Brain microvascular endothelial cell (primary cell): Measurements from ENCODE around the gene MUCL3.
"Not testable (repeated sequence)": the region's sequence is repeated elsewhere in the genome, so short reads cannot be mapped to it uniquely, and the experiment has no call there.

Experiments
- DNase-seq: peaks from one replicate; pipeline ENCODE4 v3.0.0-alpha.2; 2020
- H3K27ac ChIP-seq: fragments of 250-450 bp; sonication (Bioruptor Pico); 2 replicates; pipeline ENCODE4 v1.5.1; 2020; ENCODE audit warnings: mild to moderate bottlenecking, moderate library complexity
- H3K27me3 ChIP-seq: fragments of 250-450 bp; sonication (Bioruptor Pico); replicated peaks from 2 replicates; pipeline ENCODE4 v1.5.1; 2020; ENCODE audit warnings: mild to moderate bottlenecking
- H3K36me3 ChIP-seq: fragments of 250-450 bp; sonication (Bioruptor Pico); replicated peaks from 2 replicates; pipeline ENCODE4 v1.5.1; 2020; ENCODE audit warnings: mild to moderate bottlenecking
- H3K4me3 ChIP-seq: 2 replicates; pipeline ENCODE4 v1.5.1; 2011; ENCODE audit warnings: low read depth, mild to moderate bottlenecking, control low read depth, low read length, moderate library complexity
- in situ Hi-C: cut with HindIII; loops from 2 replicates; pipeline ENCODE4 v1.10.0; 2017; ENCODE audit warnings: low sequenced_read_pairs, low pct_ligation_motif_present
- TF ChIP-seq, protein P1 (sequence below): IDR thresholded peaks from 2 replicates; pipeline ENCODE4 v1.5.1; 2011; ENCODE audit warnings: low read depth, mild to moderate bottlenecking, moderate library complexity, low read length, control low read depth, inconsistent platforms; ENCODE audit errors: missing control alignments

Gene MUCL3

GRCh38 chr6:30908700-30909099 lies 32.1 kb upstream of the MUCL3 start:
- Histone ChIP-seq H3K4me3 (peak overlapping the region; percentile 90), H3K27ac (no peak overlapping the region), H3K27me3 (no peaks in the 10 kb centered on the region), H3K36me3 (peaks cover 25% of the 10 kb centered on the region)
- TF ChIP-seq, protein P1, sequence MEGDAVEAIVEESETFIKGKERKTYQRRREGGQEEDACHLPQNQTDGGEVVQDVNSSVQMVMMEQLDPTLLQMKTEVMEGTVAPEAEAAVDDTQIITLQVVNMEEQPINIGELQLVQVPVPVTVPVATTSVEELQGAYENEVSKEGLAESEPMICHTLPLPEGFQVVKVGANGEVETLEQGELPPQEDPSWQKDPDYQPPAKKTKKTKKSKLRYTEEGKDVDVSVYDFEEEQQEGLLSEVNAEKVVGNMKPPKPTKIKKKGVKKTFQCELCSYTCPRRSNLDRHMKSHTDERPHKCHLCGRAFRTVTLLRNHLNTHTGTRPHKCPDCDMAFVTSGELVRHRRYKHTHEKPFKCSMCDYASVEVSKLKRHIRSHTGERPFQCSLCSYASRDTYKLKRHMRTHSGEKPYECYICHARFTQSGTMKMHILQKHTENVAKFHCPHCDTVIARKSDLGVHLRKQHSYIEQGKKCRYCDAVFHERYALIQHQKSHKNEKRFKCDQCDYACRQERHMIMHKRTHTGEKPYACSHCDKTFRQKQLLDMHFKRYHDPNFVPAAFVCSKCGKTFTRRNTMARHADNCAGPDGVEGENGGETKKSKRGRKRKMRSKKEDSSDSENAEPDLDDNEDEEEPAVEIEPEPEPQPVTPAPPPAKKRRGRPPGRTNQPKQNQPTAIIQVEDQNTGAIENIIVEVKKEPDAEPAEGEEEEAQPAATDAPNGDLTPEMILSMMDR: no peak
- in situ Hi-C loops: no loop called here
- no peak for DNase-seq

DNA sequence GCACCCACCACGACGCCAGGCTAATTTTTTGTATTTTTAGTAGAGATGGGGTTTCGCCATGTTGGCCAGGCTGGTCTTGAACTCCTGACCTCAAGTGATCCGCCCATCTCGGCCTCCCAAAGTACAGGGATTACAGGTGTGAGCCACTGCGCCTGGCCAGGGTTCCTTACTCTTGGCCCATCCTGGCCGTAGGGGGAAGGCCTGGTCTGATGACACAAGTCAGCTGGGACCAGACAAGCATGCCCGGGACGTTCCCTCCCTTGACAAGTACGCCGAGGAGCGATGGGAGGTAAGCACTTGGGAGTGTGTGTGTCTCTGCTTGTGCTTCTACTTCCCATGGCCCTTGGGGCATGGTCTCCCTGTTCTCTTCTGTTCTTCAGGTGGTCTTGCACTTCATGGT lies 30.3 kb upstream of the MUCL3 start:
- DNase-seq, H3K4me3 ChIP-seq, H3K27ac ChIP-seq, in situ Hi-C loops, H3K27me3 ChIP-seq: not testable (repeated sequence)
- H3K36me3 ChIP-seq: peaks cover 25% of the 10 kb centered on the region

- in situ Hi-C loops: no loop called here
- peaks cover 25% of the 10 kb centered on the region for H3K36me3 ChIP-seq
- H3K27me3 ChIP-seq: no peaks in the 10 kb centered on the region
- H3K27ac ChIP-seq: no peak overlapping the region
- DNase-seq: no peak
- H3K4me3 ChIP-seq: no peak overlapping the region
- TF ChIP-seq, protein P1: no peak
Measured at GRCh38 chr6:30912746-30913520, 27.8 kb upstream of the MUCL3 start.

DNA sequence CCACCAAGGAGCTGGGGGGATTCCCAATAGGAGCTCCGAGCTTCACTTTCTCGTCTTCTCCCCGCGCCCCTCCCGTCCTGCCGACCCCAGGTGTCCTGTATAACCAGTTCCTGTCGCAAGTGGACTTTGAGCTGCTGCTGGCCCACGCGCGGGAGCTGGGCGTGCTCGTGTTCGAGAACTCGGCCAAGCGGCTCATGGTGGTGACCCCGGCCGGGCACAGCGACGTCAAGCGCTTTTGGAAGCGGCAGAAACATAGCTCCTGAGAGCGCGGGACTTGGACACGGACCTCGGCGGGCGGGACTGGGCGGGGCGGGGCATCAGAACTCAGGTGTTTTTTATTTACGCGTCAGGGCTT lies 27.1 kb upstream of the MUCL3 start:
- Histone ChIP-seq H3K4me3 (peak overlapping the region; percentile 57), H3K27ac (no peak overlapping the region), H3K27me3 (no peaks in the 10 kb centered on the region), H3K36me3 (peaks cover 27% of the 10 kb centered on the region)
- in situ Hi-C loops: no loop called here
- TF ChIP-seq, protein P1: no peak
- no peak for DNase-seq

DNA sequence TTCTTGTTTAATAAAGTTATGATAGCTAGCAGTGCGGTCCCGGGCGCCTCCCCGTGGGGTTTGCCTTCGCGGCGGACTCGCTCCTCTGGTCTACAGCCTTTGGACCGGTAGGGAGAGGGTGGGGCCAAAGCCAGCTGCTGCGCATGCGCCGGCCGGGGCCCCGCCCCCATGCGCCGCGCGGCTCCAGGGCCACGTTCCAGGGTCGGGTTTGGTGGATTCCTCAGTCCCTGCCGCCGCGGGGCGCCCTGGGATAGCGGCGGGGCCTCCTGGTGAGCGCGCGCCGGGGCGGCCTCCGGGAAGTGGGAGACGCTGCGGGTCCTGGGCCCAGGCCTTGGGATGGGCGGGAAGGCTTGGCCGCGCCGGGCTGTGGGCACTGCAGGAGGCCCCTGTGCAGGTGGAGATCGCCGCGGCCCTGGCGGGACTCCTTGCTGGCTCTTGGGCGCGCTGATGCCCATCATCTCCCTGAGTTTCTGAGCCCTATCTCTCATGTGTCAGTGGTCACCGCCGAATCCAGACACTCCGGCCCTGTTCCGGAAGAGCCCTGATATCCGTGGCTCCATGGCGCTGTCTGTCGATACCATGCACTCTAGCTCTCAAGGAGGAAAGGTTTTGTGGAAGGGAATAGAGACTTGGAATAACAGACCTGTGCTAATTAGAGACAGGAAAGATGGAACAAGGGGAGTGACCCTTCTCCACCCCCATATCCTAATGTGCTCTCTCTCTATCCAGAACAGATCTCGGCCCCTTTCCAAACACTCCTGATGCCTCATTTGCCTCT lies 26.5 kb upstream of the MUCL3 start, which contains the start of gene VARS2:
Gene VARS2 (plus strand): TSS at position 163 of the 778 bp plus-strand sequence. CDS start 599 bp downstream, at position 762.
- H3K27ac ChIP-seq: peak within 1 kb of the TSS; percentile 55
- in situ Hi-C loops: no loop called here
- peak; percentile 84 for DNase-seq
- peaks cover 27% of the 10 kb centered on the region for H3K36me3 ChIP-seq
- peak within 1 kb of the TSS; percentile 57 for H3K4me3 ChIP-seq
- TF ChIP-seq, protein P1: peak; percentile 34
- H3K27me3 ChIP-seq: no peaks in the 10 kb centered on the region

GRCh38 chr6:30914854-30915590 lies 25.8 kb upstream of the MUCL3 start:
- in situ Hi-C loops: no loop called here
- peaks cover 24% of the 10 kb centered on the region for H3K36me3 ChIP-seq
- no peak for DNase-seq
- H3K27ac ChIP-seq: peak overlapping the region; percentile 55
- no peaks in the 10 kb centered on the region for H3K27me3 ChIP-seq
- TF ChIP-seq, protein P1: no peak
- peak overlapping the region; percentile 57 for H3K4me3 ChIP-seq
